ENCODE measurements around the gene TSPEAR. TPM values are rescaled to one million over a fixed set of nuclear protein-coding genes. Genes with fewer than 3 reads are reported as not detected.

TSPEAR gene
- total and polyA plus RNA-seq, 2 donors (not counting 1 experiment from before 2014, with no cell fraction given): not detected

DNA sequence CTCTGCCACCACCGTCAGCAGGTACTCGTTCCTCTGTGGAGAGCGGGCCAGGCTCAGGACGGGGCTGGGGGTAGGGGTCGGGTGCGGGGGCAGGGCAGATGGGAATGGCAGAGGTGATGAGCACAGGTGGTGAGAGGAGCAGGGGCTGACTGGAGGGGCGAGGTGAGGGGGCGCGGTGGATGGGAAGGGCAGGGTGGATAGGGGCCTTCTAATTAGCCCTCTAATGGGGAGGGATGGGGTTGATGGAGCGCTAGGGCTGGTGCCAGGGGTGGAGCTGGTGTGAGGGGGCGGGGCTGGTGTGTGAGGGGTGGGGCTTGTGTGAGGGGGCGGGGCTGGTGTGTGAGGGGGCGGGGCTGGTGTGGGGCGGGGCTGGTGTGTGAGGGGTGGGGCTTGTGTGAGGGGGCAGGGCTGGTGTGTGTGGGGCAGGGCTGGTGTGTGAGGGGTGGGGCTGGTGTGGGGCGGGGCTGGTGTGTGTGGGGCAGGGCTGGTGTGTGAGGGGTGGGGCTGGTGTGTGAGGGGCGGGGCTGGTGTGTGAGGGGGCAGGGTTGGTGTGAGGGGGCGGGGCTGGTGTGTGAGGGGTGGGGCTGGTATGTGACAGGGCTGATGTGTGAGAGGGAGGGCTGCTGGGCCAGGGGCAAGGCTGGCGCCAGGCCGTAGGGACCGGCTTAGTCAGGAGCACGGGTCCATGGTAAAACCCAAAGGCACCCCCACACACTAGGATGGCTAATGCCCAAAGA lies 177.3 kb downstream of the TSPEAR start:
- H3K4me3 ChIP-seq (ENCODE audit: control extremely low read depth in 1 of 5, extremely low read depth in 1 of 5, insufficient read depth in 1 of 5, low read depth in 2 of 5, low read length in 4 of 5): no peak overlapping the region
- 96% methylated on average over 6 of the region's 21 CpGs for WGBS (ENCODE audit: insufficient coverage)
- no peak overlapping the region for H3K27ac ChIP-seq (ENCODE audit: low read length in 2 of 2)
- Mint-ChIP-seq H3K27ac (no peak overlapping the region), H3K4me1 (no peaks in the 10 kb centered on the region), H3K4me3 (no peak overlapping the region), H3K9me3 (ENCODE audit: insufficient read depth) (no peaks in the 10 kb centered on the region), H3K27me3 (peaks cover 18% of the 10 kb centered on the region)
- ChIA-PET CTCF (no interaction called here), POLR2A (no interaction called here)
- no peaks in the 10 kb centered on the region for H3K4me1 ChIP-seq (ENCODE audit: control insufficient read depth in 2 of 2, insufficient read depth in 2 of 2, low read length in 2 of 2)
- H3K79me2 ChIP-seq (ENCODE audit: control insufficient read depth, insufficient read depth, low read length): no peaks in the 10 kb centered on the region
- DNase-seq: no peak
- peak; percentile 17 for ATAC-seq (ENCODE audit: low read depth)
- H3K36me3 ChIP-seq (replicated peaks in 1 of 2; ENCODE audit: control extremely low read depth in 1 of 2, control insufficient read depth in 1 of 2, extremely low read depth in 1 of 2, insufficient read depth in 2 of 2, low read length in 1 of 2): no peaks in the 10 kb centered on the region
- intact Hi-C loops (cut with micrococcal nuclease): no loop called here
- no peak overlapping the region for H3K4me2 ChIP-seq (replicated peaks; ENCODE audit: low read depth, low read length, poor library complexity, severe bottlenecking)
- H2AFZ ChIP-seq (ENCODE audit: insufficient read depth, low read depth, low read length, poor library complexity, severe bottlenecking): no peak overlapping the region
- H3K27me3 ChIP-seq (replicated peaks in 1 of 4; ENCODE audit: control extremely low read depth in 1 of 4, control insufficient read depth in 3 of 4, insufficient read depth in 4 of 4, low read length in 3 of 4): no peaks in the 10 kb centered on the region
- TF ChIP-seq CTCF (IDR thresholded peaks at IDR 0.05) (no peak), EZH2 (IDR thresholded peaks at IDR 0.05; ENCODE audit: borderline replicate concordance, insufficient read depth, low read depth, low read length, poor library complexity, severe bottlenecking) (no peak)
- H3K9me3 ChIP-seq (ENCODE audit: control extremely low read depth in 1 of 3, control insufficient read depth in 2 of 3, insufficient read depth in 1 of 3, low read length in 2 of 3): peaks cover 0 to 3% (median 0%) of the 10 kb centered on the region in 3 donors
- H4K20me1 ChIP-seq (ENCODE audit: control insufficient read depth, insufficient read depth, low read length, poor library complexity, severe bottlenecking): no peaks in the 10 kb centered on the region
- H3K9ac ChIP-seq (ENCODE audit: low read length): no peak overlapping the region

DNA sequence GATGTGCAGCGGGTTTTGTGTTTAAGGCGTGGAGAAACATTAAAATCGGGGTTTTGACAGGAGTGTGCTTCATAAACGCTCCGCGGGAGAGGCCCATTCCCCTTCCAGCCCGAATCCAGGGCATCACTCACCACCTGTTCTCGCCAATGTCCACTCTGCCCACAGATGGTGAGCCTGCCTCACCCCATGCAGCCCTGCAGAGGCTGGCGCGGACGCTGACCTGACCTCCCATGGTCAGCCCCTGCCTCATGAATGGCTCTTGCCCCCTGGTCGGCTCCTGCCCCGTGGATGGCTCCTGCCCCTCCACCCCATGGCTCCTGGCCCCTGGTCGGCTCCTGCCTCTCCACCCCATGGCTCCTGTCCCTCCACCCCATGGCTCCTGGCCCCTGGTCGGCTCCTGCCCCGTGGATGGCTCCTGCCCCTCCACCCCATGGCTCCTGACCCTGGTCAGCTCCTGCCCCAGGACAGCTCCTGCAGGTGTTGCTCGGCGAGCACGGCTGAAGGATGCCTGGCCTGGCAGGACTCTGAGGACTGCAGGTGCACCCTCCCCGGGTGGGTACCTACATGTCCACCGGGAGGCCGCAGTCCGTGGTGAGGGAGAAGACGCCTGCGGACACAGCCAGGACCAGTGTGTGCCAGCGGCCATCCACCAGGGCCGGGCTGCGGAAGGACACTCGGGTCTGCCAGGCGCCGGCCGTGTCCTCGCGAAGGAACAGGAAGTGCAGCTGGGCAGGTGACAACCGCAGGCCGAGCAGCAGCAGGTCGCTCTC lies 178.1 kb downstream of the TSPEAR start:
- H3K27ac ChIP-seq (ENCODE audit: low read length in 2 of 2): no peak overlapping the region
- H3K9ac ChIP-seq (ENCODE audit: low read length): no peak overlapping the region
- H2AFZ ChIP-seq (ENCODE audit: insufficient read depth, low read depth, low read length, poor library complexity, severe bottlenecking): no peak overlapping the region
- peaks cover 0 to 3% (median 0%) of the 10 kb centered on the region in 3 donors for H3K9me3 ChIP-seq (ENCODE audit: control extremely low read depth in 1 of 3, control insufficient read depth in 2 of 3, insufficient read depth in 1 of 3, low read length in 2 of 3)
- H3K4me3 Mint-ChIP-seq: no peak overlapping the region
- H3K79me2 ChIP-seq (ENCODE audit: control insufficient read depth, insufficient read depth, low read length): no peaks in the 10 kb centered on the region
- no peak overlapping the region for H3K4me3 ChIP-seq (ENCODE audit: control extremely low read depth in 1 of 5, extremely low read depth in 1 of 5, insufficient read depth in 1 of 5, low read depth in 2 of 5, low read length in 4 of 5)
- no peaks in the 10 kb centered on the region for H3K9me3 Mint-ChIP-seq (ENCODE audit: insufficient read depth)
- no peaks in the 10 kb centered on the region for H3K4me1 ChIP-seq (ENCODE audit: control insufficient read depth in 2 of 2, insufficient read depth in 2 of 2, low read length in 2 of 2)
- intact Hi-C loops (cut with micrococcal nuclease): no loop called here
- TF ChIP-seq EZH2 (IDR thresholded peaks at IDR 0.05; ENCODE audit: borderline replicate concordance, insufficient read depth, low read depth, low read length, poor library complexity, severe bottlenecking) (no peak), CTCF (IDR thresholded peaks at IDR 0.05) (no peak)
- WGBS (ENCODE audit: insufficient coverage): 97% methylated on average over 37 of the region's 37 CpGs
- no peaks in the 10 kb centered on the region for H3K27me3 ChIP-seq (replicated peaks in 1 of 4; ENCODE audit: control extremely low read depth in 1 of 4, control insufficient read depth in 3 of 4, insufficient read depth in 4 of 4, low read length in 3 of 4)
- ChIA-PET CTCF (no interaction called here), POLR2A (no interaction called here)
- DNase-seq (no peak), ATAC-seq (ENCODE audit: low read depth) (no peak)
- H4K20me1 ChIP-seq (ENCODE audit: control insufficient read depth, insufficient read depth, low read length, poor library complexity, severe bottlenecking): no peaks in the 10 kb centered on the region
- no peaks in the 10 kb centered on the region for H3K4me1 Mint-ChIP-seq
- no peak overlapping the region for H3K27ac Mint-ChIP-seq
- H3K27me3 Mint-ChIP-seq: peaks cover 14% of the 10 kb centered on the region
- H3K4me2 ChIP-seq (replicated peaks; ENCODE audit: low read depth, low read length, poor library complexity, severe bottlenecking): no peak overlapping the region
- H3K36me3 ChIP-seq (replicated peaks in 1 of 2; ENCODE audit: control extremely low read depth in 1 of 2, control insufficient read depth in 1 of 2, extremely low read depth in 1 of 2, insufficient read depth in 2 of 2, low read length in 1 of 2): no peaks in the 10 kb centered on the region

All from B cell (primary cell).